ENCODE results near the gene KLHL2.

The KLHL2 gene

DNA sequence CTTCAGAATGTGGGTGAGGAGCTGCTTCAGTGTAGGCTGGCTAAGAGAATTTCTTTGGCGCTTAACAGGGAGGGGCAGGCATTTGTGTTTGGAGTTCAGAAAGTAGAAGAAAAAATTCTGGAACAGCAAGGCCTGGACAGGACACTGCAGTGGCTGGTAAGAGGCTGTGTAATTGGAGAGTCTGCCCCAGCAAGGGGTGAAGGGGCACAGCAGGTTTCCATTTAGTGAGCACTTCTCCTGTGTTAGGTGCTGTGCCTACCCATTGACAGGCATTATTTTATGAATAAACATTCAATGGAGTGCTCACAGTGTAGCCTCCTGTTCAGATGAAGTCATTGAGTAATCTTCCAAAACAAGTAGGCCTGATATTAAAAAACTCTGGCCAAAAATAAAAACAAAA is 160.8 kb downstream of the KLHL2 start:
- in situ Hi-C loops (cut with HindIII; ENCODE audit: low sequenced_read_pairs): no loop called here
- no peak for DNase-seq (ENCODE audit: low read depth, low spot score)
- TF ChIP-seq, protein P1, sequence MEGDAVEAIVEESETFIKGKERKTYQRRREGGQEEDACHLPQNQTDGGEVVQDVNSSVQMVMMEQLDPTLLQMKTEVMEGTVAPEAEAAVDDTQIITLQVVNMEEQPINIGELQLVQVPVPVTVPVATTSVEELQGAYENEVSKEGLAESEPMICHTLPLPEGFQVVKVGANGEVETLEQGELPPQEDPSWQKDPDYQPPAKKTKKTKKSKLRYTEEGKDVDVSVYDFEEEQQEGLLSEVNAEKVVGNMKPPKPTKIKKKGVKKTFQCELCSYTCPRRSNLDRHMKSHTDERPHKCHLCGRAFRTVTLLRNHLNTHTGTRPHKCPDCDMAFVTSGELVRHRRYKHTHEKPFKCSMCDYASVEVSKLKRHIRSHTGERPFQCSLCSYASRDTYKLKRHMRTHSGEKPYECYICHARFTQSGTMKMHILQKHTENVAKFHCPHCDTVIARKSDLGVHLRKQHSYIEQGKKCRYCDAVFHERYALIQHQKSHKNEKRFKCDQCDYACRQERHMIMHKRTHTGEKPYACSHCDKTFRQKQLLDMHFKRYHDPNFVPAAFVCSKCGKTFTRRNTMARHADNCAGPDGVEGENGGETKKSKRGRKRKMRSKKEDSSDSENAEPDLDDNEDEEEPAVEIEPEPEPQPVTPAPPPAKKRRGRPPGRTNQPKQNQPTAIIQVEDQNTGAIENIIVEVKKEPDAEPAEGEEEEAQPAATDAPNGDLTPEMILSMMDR (IDR thresholded peaks at IDR 0.05; ENCODE audit: low read depth, low read length): no peak
- H3K4me3 ChIP-seq (ENCODE audit: low read depth, low read length): no peak overlapping the region

DNA sequence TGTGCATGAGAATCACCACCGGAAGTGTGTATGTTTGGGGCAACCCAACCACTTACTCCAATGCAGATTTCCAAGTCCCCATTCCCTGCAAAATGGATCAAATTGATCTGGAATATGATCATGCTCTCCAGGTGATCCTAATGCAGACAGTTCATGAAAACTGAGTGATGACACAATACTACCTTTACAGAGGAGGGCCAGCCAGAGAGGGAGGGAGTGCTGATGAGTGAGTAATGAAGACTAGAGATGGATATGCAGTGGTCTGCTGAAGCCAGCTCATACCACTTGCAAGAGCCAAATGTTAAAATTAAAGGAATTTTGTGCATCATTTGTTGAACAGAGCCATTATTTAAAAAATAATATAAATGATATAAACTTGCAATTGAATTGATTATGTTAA is 161.2 kb downstream of the KLHL2 start:
- no peak for DNase-seq (ENCODE audit: low read depth, low spot score)
- H3K4me3 ChIP-seq (ENCODE audit: low read depth, low read length): no peak overlapping the region
- in situ Hi-C loops (cut with HindIII; ENCODE audit: low sequenced_read_pairs): no loop called here
- TF ChIP-seq, protein P1 (IDR thresholded peaks at IDR 0.05; ENCODE audit: low read depth, low read length): no peak

DNA sequence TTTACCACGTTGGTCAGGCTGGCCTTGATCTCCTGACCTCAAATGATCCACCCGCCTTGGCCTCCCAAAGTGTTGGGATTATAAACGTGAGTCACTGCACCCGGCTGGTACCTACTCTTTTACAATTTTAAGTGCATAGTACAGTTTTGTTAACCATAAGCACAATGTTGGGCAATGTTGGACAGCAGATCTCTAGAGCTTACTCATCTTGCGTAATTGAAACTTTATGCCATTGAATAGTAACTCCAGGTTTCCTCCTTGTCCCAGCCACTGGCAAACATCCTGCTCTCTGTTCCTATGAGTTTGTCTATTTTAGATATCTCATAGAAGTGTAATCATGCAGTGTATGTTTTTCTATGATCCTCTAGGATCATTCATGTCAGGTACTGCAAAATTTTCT is 162.2 kb downstream of the KLHL2 start:
- H3K4me3 ChIP-seq (ENCODE audit: low read depth, low read length): no peak overlapping the region
- TF ChIP-seq, protein P1 (IDR thresholded peaks at IDR 0.05; ENCODE audit: low read depth, low read length): no peak
- in situ Hi-C loops (cut with HindIII; ENCODE audit: low sequenced_read_pairs): no loop called here
- DNase-seq (ENCODE audit: low read depth, low spot score): no peak

DNA sequence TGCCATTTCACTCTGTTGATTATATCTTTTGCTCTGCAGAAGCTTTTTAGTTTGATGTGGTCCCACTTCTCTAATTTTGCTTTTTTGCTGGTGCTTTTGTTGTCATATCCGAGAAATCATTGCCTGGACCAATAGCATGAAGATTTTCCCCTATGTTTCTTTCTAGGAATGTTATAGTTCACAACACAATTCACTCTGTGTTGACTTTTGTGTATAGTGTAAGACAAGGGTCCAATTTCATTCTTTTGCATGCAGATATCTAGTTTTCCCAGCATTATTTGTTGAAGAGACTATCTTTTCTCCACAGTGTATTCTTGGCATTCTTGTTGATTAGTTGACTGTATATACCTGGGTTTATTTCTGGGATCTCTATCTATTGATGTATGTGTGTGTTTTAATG is 163.2 kb downstream of the KLHL2 start:
- no peak for DNase-seq (ENCODE audit: low read depth, low spot score)
- TF ChIP-seq, protein P1 (IDR thresholded peaks at IDR 0.05; ENCODE audit: low read depth, low read length): no peak
- in situ Hi-C loops (cut with HindIII; ENCODE audit: low sequenced_read_pairs): no loop called here
- no peak overlapping the region for H3K4me3 ChIP-seq (ENCODE audit: low read depth, low read length)

Data from astrocyte of the spinal cord (primary cell).